ENCODE results near the gene REC8. TPM values are rescaled to one million over a fixed set of nuclear protein-coding genes. Genes with fewer than 3 reads are reported as not detected.

Gene REC8
- total RNA-seq, 1 experiment from 2014 or later = 6.5 TPM

GRCh38 chr14:24151404-24152080 lies 20.3 kb upstream of the REC8 start:
- Histone ChIP-seq H3K4me3 (no peak overlapping the region), H3K36me3 (ENCODE audit: low read depth) (no peaks in the 10 kb centered on the region; the same call in 1 of the 2 replicates), H3K27me3 (ENCODE audit: insufficient read depth, low read depth) (no peaks in the 10 kb centered on the region), H2AFZ (no peak overlapping the region), H4K20me1 (ENCODE audit: insufficient read depth) (no peaks in the 10 kb centered on the region), H3K79me2 (ENCODE audit: low read depth) (peaks cover 20% of the 10 kb centered on the region), H3K9me2 (ENCODE audit: insufficient read depth) (no peaks in the 10 kb centered on the region), H3K27ac (no peak overlapping the region), H3K4me2 (no peak overlapping the region), H3K4me1 (replicated peaks; ENCODE audit: insufficient read depth) (peaks cover 6% of the 10 kb centered on the region; the same call in 1 of the 2 replicates), H3F3A (ENCODE audit: insufficient read depth, low read depth) (peaks cover 3% of the 10 kb centered on the region; the same call in 1 of the 2 replicates), H3K9me3 (ENCODE audit: insufficient read depth, low read depth) (no peaks in the 10 kb centered on the region)
- no peak for TF ChIP-seq EZH2 (IDR thresholded peaks at IDR 0.05; ENCODE audit: low read depth)
- TF ChIP-seq CTCF (conservative IDR thresholded peaks at IDR 0.05) = no peak
- ChIA-PET CTCF (interaction anchor here (1.1 kb wide), 1 partner anchor 10 kb away, joined by 4 read pairs; the partner anchor contains the start of gene IRF9), POLR2A (ENCODE audit: unreplicated experiment) (no interaction called here)
- DNase-seq = no peak
- intact Hi-C loops (cut with micrococcal nuclease; ENCODE audit: unreplicated experiment) = no loop called here
- no TSS peak for BruUV-seq (replicated peaks)

- ChIA-PET POLR2A (ENCODE audit: unreplicated experiment) (no interaction called here), CTCF (no interaction called here)
- no peaks in the 10 kb centered on the region for H3K27me3 ChIP-seq (ENCODE audit: insufficient read depth, low read depth)
- H3K36me3 ChIP-seq (ENCODE audit: low read depth) = no peaks in the 10 kb centered on the region; the same call in 1 of the 2 replicates
- no peak overlapping the region for H3K27ac ChIP-seq
- H3K9me2 ChIP-seq (ENCODE audit: insufficient read depth) = no peaks in the 10 kb centered on the region
- no peak for DNase-seq
- no peak overlapping the region for H2AFZ ChIP-seq
- intact Hi-C loops (cut with micrococcal nuclease; ENCODE audit: unreplicated experiment) = no loop called here
- BruUV-seq (replicated peaks) = no TSS peak
- no peak for TF ChIP-seq CTCF (conservative IDR thresholded peaks at IDR 0.05)
- no peak for TF ChIP-seq EZH2 (IDR thresholded peaks at IDR 0.05; ENCODE audit: low read depth)
- no peak overlapping the region for H3K4me3 ChIP-seq
- no peaks in the 10 kb centered on the region for H4K20me1 ChIP-seq (ENCODE audit: insufficient read depth)
- no peaks in the 10 kb centered on the region for H3K79me2 ChIP-seq (ENCODE audit: low read depth)
- no peaks in the 10 kb centered on the region for H3K9me3 ChIP-seq (ENCODE audit: insufficient read depth, low read depth)
- H3K4me2 ChIP-seq = no peak overlapping the region
- H3F3A ChIP-seq (ENCODE audit: insufficient read depth, low read depth) = no peaks in the 10 kb centered on the region; the same call in 1 of the 2 replicates
- no peaks in the 10 kb centered on the region for H3K4me1 ChIP-seq (replicated peaks; ENCODE audit: insufficient read depth)
Observed at GRCh38 chr14:24155100-24155499, 16.8 kb upstream of the REC8 start.

- Histone ChIP-seq H2AFZ (no peak overlapping the region), H3K4me1 (replicated peaks; ENCODE audit: insufficient read depth) (peaks cover 13% of the 10 kb centered on the region), H4K20me1 (ENCODE audit: insufficient read depth) (no peaks in the 10 kb centered on the region), H3K36me3 (ENCODE audit: low read depth) (no peaks in the 10 kb centered on the region; the same call in 1 of the 2 replicates), H3K9me2 (ENCODE audit: insufficient read depth) (no peaks in the 10 kb centered on the region), H3K9me3 (ENCODE audit: insufficient read depth, low read depth) (no peaks in the 10 kb centered on the region), H3K79me2 (ENCODE audit: low read depth) (no peaks in the 10 kb centered on the region), H3K4me2 (no peak overlapping the region), H3K27me3 (ENCODE audit: insufficient read depth, low read depth) (no peaks in the 10 kb centered on the region), H3K27ac (no peak overlapping the region), H3K4me3 (no peak overlapping the region), H3F3A (ENCODE audit: insufficient read depth, low read depth) (no peaks in the 10 kb centered on the region; the same call in 1 of the 2 replicates)
- no peak for DNase-seq
- intact Hi-C loops (cut with micrococcal nuclease; ENCODE audit: unreplicated experiment) = no loop called here
- TF ChIP-seq EZH2 (IDR thresholded peaks at IDR 0.05; ENCODE audit: low read depth) (no peak), CTCF (conservative IDR thresholded peaks at IDR 0.05) (no peak)
- no TSS peak for BruUV-seq (replicated peaks)
- ChIA-PET POLR2A (ENCODE audit: unreplicated experiment) (interaction anchor here (0.7 kb wide), 1 partner anchor 87 kb away, joined by 3 read pairs; no protein-coding TSS in a partner anchor), CTCF (no interaction called here)
Observed at GRCh38 chr14:24156840-24157239, 15.0 kb upstream of the REC8 start.
